ENCODE results near the gene NAA40.
"Not testable (repeated sequence)": the region's sequence is repeated elsewhere in the genome, so short reads cannot be mapped to it uniquely, and the experiment has no call there.

Gene NAA40

DNA sequence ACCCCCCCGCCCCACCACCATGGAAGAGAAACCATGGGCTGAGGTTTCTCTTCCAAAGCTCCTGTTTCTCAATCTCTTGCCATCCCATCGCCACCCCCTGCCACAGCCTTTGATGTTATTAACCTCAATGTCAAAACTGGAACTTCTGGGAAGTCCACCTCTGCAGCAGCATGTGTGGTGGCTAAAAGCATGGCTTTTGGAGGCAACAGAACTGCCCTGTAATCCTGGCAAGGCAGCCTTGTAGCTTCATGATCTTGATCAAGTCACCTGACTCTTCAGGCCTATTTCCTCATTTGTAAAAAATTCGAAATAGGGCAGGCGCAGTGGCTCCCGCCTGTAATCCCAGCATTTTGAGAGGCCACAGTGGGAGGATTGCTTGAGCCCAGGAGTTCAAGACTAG, 32.1 kb downstream of the NAA40 start:
- no peak for TF ChIP-seq CTCF (IDR thresholded peaks at IDR 0.05; ENCODE audit: low read depth, low read length)
- H3K9me3 ChIP-seq, result no peaks in the 10 kb centered on the region
- DNase-seq, result no peak
- H3K4me3 ChIP-seq (ENCODE audit: low read depth, low read length), result no peak overlapping the region
- H3K36me3 ChIP-seq, result peaks cover 2% of the 10 kb centered on the region; the same call in 1 of the 2 replicates
- H3K4me1 ChIP-seq, result no peaks in the 10 kb centered on the region
- H3K27me3 ChIP-seq, result no peaks in the 10 kb centered on the region

DNA sequence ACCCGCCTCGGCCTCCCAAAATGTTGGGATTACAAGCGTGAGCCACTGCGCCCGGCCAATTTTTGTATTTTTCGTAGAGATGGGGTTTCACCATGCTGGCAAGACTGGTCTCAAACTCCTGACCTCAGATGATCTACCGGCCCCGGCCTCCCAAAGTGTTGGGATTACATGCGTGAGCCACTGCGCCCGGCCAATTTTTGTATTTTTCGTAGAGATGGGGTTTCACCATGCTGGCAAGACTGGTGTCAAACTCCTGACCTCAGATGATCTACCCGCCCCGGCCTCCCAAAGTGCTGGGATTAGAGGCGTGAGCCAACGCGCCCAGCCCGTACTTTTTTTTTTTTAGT, 35.1 kb downstream of the NAA40 start:
- not testable (repeated sequence) for DNase-seq, H3K9me3 ChIP-seq, H3K27me3 ChIP-seq, H3K4me1 ChIP-seq, H3K36me3 ChIP-seq
- H3K4me3 ChIP-seq (ENCODE audit: low read depth, low read length), result peak overlapping the region; percentile 83; the same call in 1 of the 2 replicates

DNA sequence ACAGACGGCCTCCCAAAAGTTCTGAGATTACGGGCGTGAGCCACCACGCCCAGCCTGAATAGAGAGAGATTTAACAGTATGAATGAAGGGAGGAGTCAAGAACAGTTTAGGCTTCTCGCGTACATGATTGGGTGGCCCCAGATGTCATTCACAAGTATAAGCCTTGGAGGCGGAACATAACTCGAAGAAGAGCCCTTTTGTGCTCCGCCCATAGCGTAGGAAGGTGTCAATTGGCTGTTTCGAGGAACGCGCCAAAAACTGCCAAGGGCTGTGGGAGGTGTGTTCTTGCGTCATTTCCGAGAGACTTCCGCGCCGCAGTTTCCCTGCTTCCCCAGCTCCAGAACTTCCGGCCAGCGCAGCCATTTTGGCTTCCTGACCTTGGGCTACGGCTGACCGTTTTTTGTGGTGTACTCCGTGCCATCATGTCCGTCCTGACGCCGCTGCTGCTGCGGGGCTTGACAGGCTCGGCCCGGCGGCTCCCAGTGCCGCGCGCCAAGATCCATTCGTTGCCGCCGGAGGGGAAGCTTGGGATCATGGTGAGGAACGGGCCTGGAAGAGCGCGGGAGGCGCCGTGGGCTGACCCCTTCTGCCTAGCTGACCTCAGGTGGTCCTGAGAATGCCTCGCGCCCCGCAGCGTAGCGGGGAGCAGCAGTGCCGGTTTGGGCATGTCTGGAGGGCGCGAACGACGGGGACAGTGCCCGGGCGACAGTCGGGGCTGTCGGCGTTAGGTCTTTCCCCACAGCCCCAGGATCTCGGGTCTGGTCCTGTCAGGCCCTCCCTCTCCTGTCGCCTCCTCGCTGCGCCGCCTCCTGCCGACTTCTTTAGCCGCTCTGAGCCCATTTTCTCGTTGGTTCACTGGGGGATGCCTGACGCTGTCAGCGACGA, 35.7 kb downstream of the NAA40 start, which contains the start of gene COX8A:
Gene COX8A, plus strand, starts transcription at position 362 of the 885 bp plus-strand sequence. Its CDS starts 61 bp downstream, at position 423.
- no peak for TF ChIP-seq CTCF (IDR thresholded peaks at IDR 0.05; ENCODE audit: low read depth, low read length)
- H3K4me1 ChIP-seq, result no peaks in the 10 kb centered on the region
- peak within 1 kb of the TSS; percentile 83 for H3K4me3 ChIP-seq (ENCODE audit: low read depth, low read length)
- no peaks in the 10 kb centered on the region for H3K9me3 ChIP-seq
- DNase-seq, result peak; percentile 92
- H3K36me3 ChIP-seq, result peaks cover 6% of the 10 kb centered on the region; the same call in 1 of the 2 replicates
- no peaks in the 10 kb centered on the region for H3K27me3 ChIP-seq

DNA sequence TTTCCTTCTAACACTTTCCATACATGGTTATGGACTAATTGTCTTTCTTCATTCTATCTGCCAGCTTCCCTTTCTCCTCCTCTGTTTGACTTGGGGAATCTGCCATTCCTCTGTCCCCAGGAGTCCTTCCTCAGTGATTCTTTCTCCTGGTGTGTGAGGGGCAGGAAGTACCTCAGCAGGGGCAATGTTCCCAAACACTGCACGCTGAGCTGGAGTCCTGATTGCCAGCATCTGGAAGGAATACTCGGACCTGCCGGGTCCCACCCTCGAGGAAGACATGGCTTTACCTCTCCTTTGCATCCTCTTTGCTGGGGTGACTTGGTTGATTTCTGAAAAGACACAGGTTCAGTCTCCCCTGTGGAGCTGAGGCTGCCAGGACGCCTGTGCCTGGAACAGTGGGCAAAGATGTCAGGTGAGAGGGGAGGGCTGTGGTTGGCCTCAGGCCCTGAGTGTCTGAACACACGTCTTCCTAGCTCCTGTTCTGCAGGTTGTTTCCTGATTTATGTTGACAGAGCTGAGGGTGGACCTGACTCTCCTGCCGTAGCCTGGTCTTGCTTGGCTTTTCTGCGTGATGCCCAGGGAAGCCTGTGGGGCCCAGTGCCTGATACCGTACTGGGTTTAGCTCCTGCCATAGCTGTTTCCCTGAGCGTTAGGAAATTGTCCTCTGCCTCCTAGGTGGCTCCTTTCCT, 39.9 kb downstream of the NAA40 start:
- Histone ChIP-seq H3K27me3 (no peaks in the 10 kb centered on the region), H3K36me3 (peaks cover 6% of the 10 kb centered on the region; the same call in 1 of the 2 replicates), H3K4me3 (ENCODE audit: low read depth, low read length) (no peak overlapping the region), H3K9me3 (no peaks in the 10 kb centered on the region), H3K4me1 (no peaks in the 10 kb centered on the region)
- no peak for DNase-seq
- no peak for TF ChIP-seq CTCF (IDR thresholded peaks at IDR 0.05; ENCODE audit: low read depth, low read length)

- no peak for TF ChIP-seq CTCF (IDR thresholded peaks at IDR 0.05; ENCODE audit: low read depth, low read length)
- Histone ChIP-seq H3K27me3 (no peaks in the 10 kb centered on the region), H3K4me3 (ENCODE audit: low read depth, low read length) (no peak overlapping the region), H3K36me3 (peaks cover 6% of the 10 kb centered on the region; the same call in 1 of the 2 replicates), H3K9me3 (no peaks in the 10 kb centered on the region), H3K4me1 (no peaks in the 10 kb centered on the region)
- no peak for DNase-seq
These were observed 40.6 kb downstream of the NAA40 start for GRCh38 chr11:63979426-63979825.

- Histone ChIP-seq H3K36me3 (no peaks in the 10 kb centered on the region; the same call in 1 of the 2 replicates), H3K9me3 (no peaks in the 10 kb centered on the region), H3K4me3 (ENCODE audit: low read depth, low read length) (peak overlapping the region; percentile 66), H3K27me3 (no peaks in the 10 kb centered on the region), H3K4me1 (no peaks in the 10 kb centered on the region)
- no peak for DNase-seq
- TF ChIP-seq CTCF (IDR thresholded peaks at IDR 0.05; ENCODE audit: low read depth, low read length), result no peak
These were observed 47.0 kb downstream of the NAA40 start for GRCh38 chr11:63985812-63986155.

Measured in BE2C (cell line).